ENCODE data around the gene C6orf62. TPM values are rescaled to one million over a fixed set of nuclear protein-coding genes. Genes with fewer than 3 reads are reported as not detected.

C6orf62 gene
- polyA plus RNA-seq, 3 donors = 45.5 to 78.8 (median 55.4) TPM

- Mint-ChIP-seq H3K4me1 (peaks cover 33% of the 10 kb centered on the region), H3K27me3 (ENCODE audit: low read depth in 3 of 3) (peaks cover 1 to 2% (median 1%) of the 10 kb centered on the region in 3 donors), H3K9me3 (peaks cover 0 to 2% (median 0%) of the 10 kb centered on the region in 7 donors), H3K36me3 (peaks cover 27 to 28% of the 10 kb centered on the region in 2 donors), H3K4me3 (peak overlapping the region; percentile 95 to 99), H3K27ac (peak overlapping the region; percentile 96 to 100 (median 99))
- peak; percentile 99 to 100 (median 100) for DNase-seq
- no peak for TF ChIP-seq CTCF (IDR thresholded peaks at IDR 0.05)
- H3K27ac ChIP-seq (ENCODE audit: low read depth in 1 of 2, low read length in 2 of 2) = peak overlapping the region; percentile 96 to 100
- peak overlapping the region; percentile 98 for H3K9ac ChIP-seq (ENCODE audit: insufficient read depth, low read length, poor library complexity, severe bottlenecking)
- WGBS (ENCODE audit: insufficient coverage) = 0% methylated on average over 50 of the region's 60 CpGs
- intact Hi-C loops (cut with micrococcal nuclease) = loop anchor here in 1 of 2 donors (2.0 to 10.0 kb wide), 5 partner anchors 22 to 284 kb away; partner anchors contain the start of genes ACOT13, GMNN and TDP2
- H2AFZ ChIP-seq (ENCODE audit: insufficient read depth, low read depth, low read length, poor library complexity, severe bottlenecking) = peak overlapping the region; percentile 85
- peaks cover 48% of the 10 kb centered on the region for H3K79me2 ChIP-seq (ENCODE audit: insufficient read depth, low read length)
- H4K20me1 ChIP-seq (ENCODE audit: insufficient read depth, low read length) = peaks cover 35% of the 10 kb centered on the region
- H3K4me2 ChIP-seq (replicated peaks; ENCODE audit: extremely low read depth, low read length, poor library complexity, severe bottlenecking) = peak overlapping the region; percentile 88
- H3K4me3 ChIP-seq (replicated peaks in 1 of 3; ENCODE audit: low read depth in 2 of 3, low read length in 3 of 3) = peak overlapping the region; percentile 84 to 99 (median 92)
- no peaks in the 10 kb centered on the region for H3K9me3 ChIP-seq (replicated peaks in 1 of 2; ENCODE audit: control insufficient read depth in 1 of 2, insufficient read depth in 1 of 2, low read length in 2 of 2)
- H3K4me1 ChIP-seq (ENCODE audit: control insufficient read depth in 1 of 2, insufficient read depth in 2 of 2, low read length in 2 of 2) = peaks cover 35 to 41% of the 10 kb centered on the region in 2 donors
- H3K36me3 ChIP-seq (replicated peaks in 1 of 2; ENCODE audit: control insufficient read depth in 1 of 2, insufficient read depth in 2 of 2, low read length in 2 of 2) = peaks cover 6 to 17% of the 10 kb centered on the region in 2 donors
- H3K27me3 ChIP-seq (ENCODE audit: control insufficient read depth in 2 of 2, insufficient read depth in 2 of 2, low read length in 2 of 2) = no peaks in the 10 kb centered on the region
These were observed 1.9 kb upstream of the C6orf62 start for GRCh38 chr6:24720604-24721460.

DNA sequence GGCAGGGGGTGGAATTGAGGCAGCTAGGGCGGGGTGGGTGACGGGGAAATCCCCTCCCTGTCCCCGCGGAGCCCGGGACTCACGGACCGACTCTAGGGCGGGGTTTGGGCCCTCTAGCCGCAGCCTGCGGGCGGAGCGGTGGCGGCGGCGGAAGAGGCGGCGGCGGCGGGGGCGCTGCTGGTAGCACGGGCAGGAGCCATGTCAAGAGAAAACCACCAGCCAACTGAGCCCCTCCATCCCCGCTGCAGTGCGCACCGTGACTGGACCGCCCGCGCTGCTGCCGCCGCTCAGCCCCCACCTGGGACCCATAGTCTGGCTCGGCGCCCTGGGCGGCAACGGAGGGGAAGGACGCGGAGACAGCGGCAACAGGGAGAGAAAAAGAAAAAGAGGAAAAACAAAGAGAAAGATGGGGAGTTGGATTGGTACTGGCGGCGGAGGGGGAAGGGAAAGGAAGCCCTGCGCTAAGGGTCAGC lies 1.2 kb upstream of the C6orf62 start:
- peaks cover 40 to 48% of the 10 kb centered on the region in 2 donors for H3K4me1 ChIP-seq (ENCODE audit: control insufficient read depth in 1 of 2, insufficient read depth in 2 of 2, low read length in 2 of 2)
- no peaks in the 10 kb centered on the region for H3K9me3 ChIP-seq (replicated peaks in 1 of 2; ENCODE audit: control insufficient read depth in 1 of 2, insufficient read depth in 1 of 2, low read length in 2 of 2)
- peak overlapping the region; percentile 88 for H3K4me2 ChIP-seq (replicated peaks; ENCODE audit: extremely low read depth, low read length, poor library complexity, severe bottlenecking)
- H3K27ac ChIP-seq (ENCODE audit: low read depth in 1 of 2, low read length in 2 of 2) = peak overlapping the region; percentile 96 to 100
- Mint-ChIP-seq H3K27ac (peak overlapping the region; percentile 96 to 100 (median 99)), H3K4me1 (peaks cover 40% of the 10 kb centered on the region), H3K4me3 (peak overlapping the region; percentile 95 to 99), H3K36me3 (peaks cover 34 to 35% of the 10 kb centered on the region in 2 donors), H3K9me3 (peaks cover 0 to 2% (median 0%) of the 10 kb centered on the region in 7 donors), H3K27me3 (ENCODE audit: low read depth in 3 of 3) (peaks cover 1 to 2% (median 1%) of the 10 kb centered on the region in 3 donors)
- peak overlapping the region; percentile 84 to 99 (median 92) for H3K4me3 ChIP-seq (replicated peaks in 1 of 3; ENCODE audit: low read depth in 2 of 3, low read length in 3 of 3)
- H3K9ac ChIP-seq (ENCODE audit: insufficient read depth, low read length, poor library complexity, severe bottlenecking) = peak overlapping the region; percentile 98
- TF ChIP-seq CTCF (IDR thresholded peaks at IDR 0.05) = no peak
- no peak overlapping the region for H2AFZ ChIP-seq (ENCODE audit: insufficient read depth, low read depth, low read length, poor library complexity, severe bottlenecking)
- DNase-seq = peak; percentile 49 to 72 (median 60)
- H4K20me1 ChIP-seq (ENCODE audit: insufficient read depth, low read length) = peaks cover 41% of the 10 kb centered on the region
- WGBS (ENCODE audit: insufficient coverage) = under 1% methylated on average over 34 of the region's 39 CpGs
- H3K79me2 ChIP-seq (ENCODE audit: insufficient read depth, low read length) = peaks cover 55% of the 10 kb centered on the region
- H3K27me3 ChIP-seq (ENCODE audit: control insufficient read depth in 2 of 2, insufficient read depth in 2 of 2, low read length in 2 of 2) = no peaks in the 10 kb centered on the region
- peaks cover 12 to 24% of the 10 kb centered on the region in 2 donors for H3K36me3 ChIP-seq (replicated peaks in 1 of 2; ENCODE audit: control insufficient read depth in 1 of 2, insufficient read depth in 2 of 2, low read length in 2 of 2)
- intact Hi-C loops (cut with micrococcal nuclease) = loop anchor here in 1 of 2 donors (2.0 to 10.0 kb wide), 5 partner anchors 23 to 285 kb away; partner anchors contain the start of genes ACOT13, GMNN and TDP2
